Ishikawa (cell line): ENCODE results near the gene FOXO3.
A peak's percentile ranks its signal among the peaks of the same experiment; 100 is the strongest.

Experiments used
- CEBPB ChIP-seq: IDR thresholded peaks from 2 replicates; pipeline ENCODE4 v1.6.1; 2012
- CREB1 ChIP-seq: IDR thresholded peaks from 2 replicates; pipeline ENCODE4 v1.6.1; 2012; ENCODE audit warnings: low read depth
- EGR1 ChIP-seq: IDR thresholded peaks from 2 replicates; pipeline ENCODE4 v1.6.1; 2012
- EP300 ChIP-seq: IDR thresholded peaks from 2 replicates; pipeline ENCODE4 v1.6.1; 2012; ENCODE audit warnings: borderline replicate concordance
- FOXM1 ChIP-seq: IDR thresholded peaks from 2 replicates; pipeline ENCODE4 v1.6.1; 2012; ENCODE audit warnings: low read depth, borderline replicate concordance
- NFIC ChIP-seq: IDR thresholded peaks from 2 replicates; pipeline ENCODE4 v1.6.1; 2012
- RAD21 ChIP-seq: IDR thresholded peaks from 2 replicates; pipeline ENCODE4 v1.6.1; 2012; ENCODE audit warnings: low read depth
- TAF1 ChIP-seq: IDR thresholded peaks from 2 replicates; pipeline ENCODE4 v1.6.1; 2012; ENCODE audit warnings: low read depth, mild to moderate bottlenecking
- TCF12 ChIP-seq: IDR thresholded peaks from 2 replicates; pipeline ENCODE4 v1.6.1; 2012; ENCODE audit warnings: low read depth
- TEAD4 ChIP-seq: IDR thresholded peaks from 2 replicates; pipeline ENCODE4 v1.6.1; 2012
- USF1 ChIP-seq: IDR thresholded peaks from 2 replicates; pipeline ENCODE4 v1.6.1; 2012
- YY1 ChIP-seq: IDR thresholded peaks from 2 replicates; pipeline ENCODE4 v1.6.1; 2012; ENCODE audit warnings: low read depth
- ZBTB7A ChIP-seq: IDR thresholded peaks from 2 replicates; pipeline ENCODE4 v1.6.1; 2012; ENCODE audit warnings: low read depth
- TF ChIP-seq, protein P1 (sequence below): IDR thresholded peaks from 2 replicates; pipeline ENCODE4 v1.6.1; 2012; ENCODE audit warnings: low read depth, mild to moderate bottlenecking
- TF ChIP-seq, protein P2 (sequence below): IDR thresholded peaks from 2 replicates; pipeline ENCODE4 v1.6.1; 2012

The FOXO3 gene

DNA sequence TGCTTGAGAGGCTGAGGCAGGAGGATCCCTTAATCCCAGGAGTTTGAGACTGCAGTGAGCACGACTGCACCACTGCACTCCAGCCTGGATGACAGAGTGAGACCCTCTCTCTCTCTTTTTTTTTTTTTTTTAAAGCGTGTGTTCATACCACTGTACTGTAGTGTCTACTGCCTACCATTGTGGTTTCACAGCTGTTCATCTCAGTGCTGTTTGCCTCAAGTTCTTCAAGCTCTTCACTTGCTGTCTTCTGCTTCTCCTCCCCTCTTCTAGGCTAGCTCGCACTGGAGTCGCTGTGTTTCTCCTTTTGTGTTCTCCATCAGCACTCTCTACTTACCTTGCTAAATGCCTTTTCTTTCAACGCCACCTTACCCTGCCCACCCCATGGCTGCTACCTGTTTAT is 7.4 kb downstream of the FOXO3 start:
- no peak for TF ChIP-seq RAD21
- TF ChIP-seq, protein P1, sequence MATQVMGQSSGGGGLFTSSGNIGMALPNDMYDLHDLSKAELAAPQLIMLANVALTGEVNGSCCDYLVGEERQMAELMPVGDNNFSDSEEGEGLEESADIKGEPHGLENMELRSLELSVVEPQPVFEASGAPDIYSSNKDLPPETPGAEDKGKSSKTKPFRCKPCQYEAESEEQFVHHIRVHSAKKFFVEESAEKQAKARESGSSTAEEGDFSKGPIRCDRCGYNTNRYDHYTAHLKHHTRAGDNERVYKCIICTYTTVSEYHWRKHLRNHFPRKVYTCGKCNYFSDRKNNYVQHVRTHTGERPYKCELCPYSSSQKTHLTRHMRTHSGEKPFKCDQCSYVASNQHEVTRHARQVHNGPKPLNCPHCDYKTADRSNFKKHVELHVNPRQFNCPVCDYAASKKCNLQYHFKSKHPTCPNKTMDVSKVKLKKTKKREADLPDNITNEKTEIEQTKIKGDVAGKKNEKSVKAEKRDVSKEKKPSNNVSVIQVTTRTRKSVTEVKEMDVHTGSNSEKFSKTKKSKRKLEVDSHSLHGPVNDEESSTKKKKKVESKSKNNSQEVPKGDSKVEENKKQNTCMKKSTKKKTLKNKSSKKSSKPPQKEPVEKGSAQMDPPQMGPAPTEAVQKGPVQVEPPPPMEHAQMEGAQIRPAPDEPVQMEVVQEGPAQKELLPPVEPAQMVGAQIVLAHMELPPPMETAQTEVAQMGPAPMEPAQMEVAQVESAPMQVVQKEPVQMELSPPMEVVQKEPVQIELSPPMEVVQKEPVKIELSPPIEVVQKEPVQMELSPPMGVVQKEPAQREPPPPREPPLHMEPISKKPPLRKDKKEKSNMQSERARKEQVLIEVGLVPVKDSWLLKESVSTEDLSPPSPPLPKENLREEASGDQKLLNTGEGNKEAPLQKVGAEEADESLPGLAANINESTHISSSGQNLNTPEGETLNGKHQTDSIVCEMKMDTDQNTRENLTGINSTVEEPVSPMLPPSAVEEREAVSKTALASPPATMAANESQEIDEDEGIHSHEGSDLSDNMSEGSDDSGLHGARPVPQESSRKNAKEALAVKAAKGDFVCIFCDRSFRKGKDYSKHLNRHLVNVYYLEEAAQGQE = no peak
- no peak for TF ChIP-seq TAF1
- TF ChIP-seq TEAD4 = no peak
- TF ChIP-seq ZBTB7A = no peak
- no peak for TF ChIP-seq CREB1
- no peak for TF ChIP-seq EP300
- TF ChIP-seq CEBPB = no peak
- no peak for TF ChIP-seq EGR1
- no peak for TF ChIP-seq YY1
- TF ChIP-seq USF1 = no peak
- no peak for TF ChIP-seq FOXM1
- TF ChIP-seq NFIC = no peak
- TF ChIP-seq TCF12 = no peak
- TF ChIP-seq, protein P2, sequence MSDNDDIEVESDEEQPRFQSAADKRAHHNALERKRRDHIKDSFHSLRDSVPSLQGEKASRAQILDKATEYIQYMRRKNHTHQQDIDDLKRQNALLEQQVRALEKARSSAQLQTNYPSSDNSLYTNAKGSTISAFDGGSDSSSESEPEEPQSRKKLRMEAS = no peak

- no peak for TF ChIP-seq RAD21
- TF ChIP-seq, protein P2 = no peak
- no peak for TF ChIP-seq FOXM1
- TF ChIP-seq EGR1 = no peak
- no peak for TF ChIP-seq TAF1
- no peak for TF ChIP-seq TEAD4
- TF ChIP-seq EP300 = no peak
- TF ChIP-seq, protein P1 = no peak
- no peak for TF ChIP-seq CEBPB
- TF ChIP-seq ZBTB7A = no peak
- TF ChIP-seq CREB1 = no peak
- no peak for TF ChIP-seq USF1
- TF ChIP-seq NFIC = no peak
- no peak for TF ChIP-seq YY1
- no peak for TF ChIP-seq TCF12
These were observed 8.0 kb downstream of the FOXO3 start for GRCh38 chr6:108568551-108569305.

- TF ChIP-seq RAD21 (0 out of 2 replicates have a peak, but pooled peaks have one; percentile 9), TAF1 (no peak)
These were observed 9.8 kb downstream of the FOXO3 start for GRCh38 chr6:108570517-108570916.

- TF ChIP-seq, protein P1 = no peak
- TF ChIP-seq, protein P2 = no peak
These were observed 13.9 kb downstream of the FOXO3 start for GRCh38 chr6:108574457-108575141.
